Left ventricle myocardium inferior (tissue), 1 donor: ENCODE measurements around the gene NTM. TPM values are rescaled to one million over a fixed set of nuclear protein-coding genes. Genes with fewer than 3 reads are reported as not detected.

Experiments
- DNase-seq: peaks from one replicate; pipeline ENCODE4 v3.0.0-alpha.2; 2020
- H3K27ac ChIP-seq: fragments of 200-600 bp; replicated peaks from 2 replicates; pipeline ENCODE4 v1.8.0; 2021
- H3K27me3 ChIP-seq: fragments of 200-600 bp; 2 replicates; pipeline ENCODE4 v1.8.0; 2021; ENCODE audit warnings: low read depth
- H3K36me3 ChIP-seq: fragments of 200-600 bp; 2 replicates; pipeline ENCODE4 v1.8.0; 2021
- H3K4me1 ChIP-seq: fragments of 200-600 bp; 2 replicates; pipeline ENCODE4 v1.8.0; 2021
- H3K4me3 ChIP-seq: fragments of 200-600 bp; 2 replicates; pipeline ENCODE4 v1.8.0; 2021; ENCODE audit warnings: mild to moderate bottlenecking, moderate library complexity
- H3K9me3 ChIP-seq: fragments of 200-600 bp; replicated peaks from 2 replicates; pipeline ENCODE4 v1.8.0; 2021
- intact Hi-C: fragments of 100-400 bp; cut with micrococcal nuclease; formaldehyde crosslinking; loops from one replicate; pipeline ENCODE4 v1.11.0; 2022
- total RNA-seq: library from RNA; stranded (reverse); fragmentation: NEBNext Ultra II Directional; extraction: Animal tissue kit (Norgen Biotek cat#: 25700); gene quantifications from one replicate; pipeline ENCODE4 v1.2.1, GENCODE V29; 2021
- TF ChIP-seq, protein P1 (sequence below): fragments of 200-600 bp; IDR thresholded peaks from 2 replicates; pipeline ENCODE4 v1.8.0; 2021; ENCODE audit warnings: antibody characterized with exemption, mild to moderate bottlenecking, borderline replicate concordance
- donor health status: DM: no; HTN: yes; CAD: no; lungs with severe emphysema.

NTM gene
- total RNA-seq, 1 donor from 2014 or later: 1.0 TPM

DNA sequence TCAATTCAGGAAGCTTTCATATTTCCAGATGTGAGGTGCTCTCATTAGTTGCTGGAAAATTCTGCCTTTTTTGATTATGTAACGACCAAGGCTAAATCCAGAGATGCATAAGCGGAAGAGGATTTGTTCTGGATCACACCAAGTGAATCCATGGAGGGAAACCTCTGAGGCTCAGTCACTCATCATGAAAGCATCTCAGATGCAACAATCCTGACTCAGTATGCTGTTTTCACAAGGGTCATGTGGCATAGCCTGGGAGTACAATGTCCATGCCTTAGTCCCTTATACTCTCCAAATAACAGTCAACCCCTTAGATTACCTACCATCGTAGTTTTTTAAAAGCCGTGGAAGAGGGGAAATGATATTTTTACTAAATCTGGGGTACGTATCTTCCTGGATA lies 445.6 kb downstream of the NTM start:
- H3K9me3 ChIP-seq: no peaks in the 10 kb centered on the region
- H3K4me1 ChIP-seq: no peaks in the 10 kb centered on the region
- H3K27me3 ChIP-seq: peaks cover 86% of the 10 kb centered on the region
- H3K4me3 ChIP-seq: no peak overlapping the region
- no peak overlapping the region for H3K27ac ChIP-seq
- intact Hi-C loops: no loop called here
- no peak for DNase-seq
- no peaks in the 10 kb centered on the region for H3K36me3 ChIP-seq
- TF ChIP-seq, protein P1, sequence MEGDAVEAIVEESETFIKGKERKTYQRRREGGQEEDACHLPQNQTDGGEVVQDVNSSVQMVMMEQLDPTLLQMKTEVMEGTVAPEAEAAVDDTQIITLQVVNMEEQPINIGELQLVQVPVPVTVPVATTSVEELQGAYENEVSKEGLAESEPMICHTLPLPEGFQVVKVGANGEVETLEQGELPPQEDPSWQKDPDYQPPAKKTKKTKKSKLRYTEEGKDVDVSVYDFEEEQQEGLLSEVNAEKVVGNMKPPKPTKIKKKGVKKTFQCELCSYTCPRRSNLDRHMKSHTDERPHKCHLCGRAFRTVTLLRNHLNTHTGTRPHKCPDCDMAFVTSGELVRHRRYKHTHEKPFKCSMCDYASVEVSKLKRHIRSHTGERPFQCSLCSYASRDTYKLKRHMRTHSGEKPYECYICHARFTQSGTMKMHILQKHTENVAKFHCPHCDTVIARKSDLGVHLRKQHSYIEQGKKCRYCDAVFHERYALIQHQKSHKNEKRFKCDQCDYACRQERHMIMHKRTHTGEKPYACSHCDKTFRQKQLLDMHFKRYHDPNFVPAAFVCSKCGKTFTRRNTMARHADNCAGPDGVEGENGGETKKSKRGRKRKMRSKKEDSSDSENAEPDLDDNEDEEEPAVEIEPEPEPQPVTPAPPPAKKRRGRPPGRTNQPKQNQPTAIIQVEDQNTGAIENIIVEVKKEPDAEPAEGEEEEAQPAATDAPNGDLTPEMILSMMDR: no peak

DNA sequence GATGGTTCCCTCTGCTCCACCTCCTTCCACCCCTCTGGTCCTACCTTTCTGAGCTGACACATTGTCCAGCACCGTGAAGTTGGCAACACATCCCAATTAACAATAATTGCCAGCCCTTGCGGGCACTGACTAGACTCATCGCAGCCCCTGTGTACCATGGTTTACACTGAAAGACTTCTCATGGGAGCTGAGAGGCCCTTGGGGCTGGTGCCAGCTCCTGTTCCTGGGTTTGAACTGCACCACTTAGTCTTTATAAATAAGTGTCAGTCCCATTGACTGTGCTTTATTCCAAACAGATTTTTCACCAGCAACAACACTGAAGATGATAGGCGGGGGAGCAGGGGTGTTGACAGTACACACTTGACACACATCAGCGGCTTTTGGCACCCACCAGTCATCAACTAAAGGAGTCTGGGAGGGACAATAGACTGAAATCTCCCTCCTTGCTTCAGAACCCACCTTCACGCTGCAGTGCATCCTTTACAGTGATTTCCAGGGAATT lies 447.3 kb downstream of the NTM start:
- H3K27me3 ChIP-seq: peaks cover 87% of the 10 kb centered on the region
- intact Hi-C loops: no loop called here
- no peak for DNase-seq
- H3K4me3 ChIP-seq: no peak overlapping the region
- no peaks in the 10 kb centered on the region for H3K36me3 ChIP-seq
- H3K9me3 ChIP-seq: no peaks in the 10 kb centered on the region
- TF ChIP-seq, protein P1: no peak
- H3K27ac ChIP-seq: no peak overlapping the region
- H3K4me1 ChIP-seq: no peaks in the 10 kb centered on the region

DNA sequence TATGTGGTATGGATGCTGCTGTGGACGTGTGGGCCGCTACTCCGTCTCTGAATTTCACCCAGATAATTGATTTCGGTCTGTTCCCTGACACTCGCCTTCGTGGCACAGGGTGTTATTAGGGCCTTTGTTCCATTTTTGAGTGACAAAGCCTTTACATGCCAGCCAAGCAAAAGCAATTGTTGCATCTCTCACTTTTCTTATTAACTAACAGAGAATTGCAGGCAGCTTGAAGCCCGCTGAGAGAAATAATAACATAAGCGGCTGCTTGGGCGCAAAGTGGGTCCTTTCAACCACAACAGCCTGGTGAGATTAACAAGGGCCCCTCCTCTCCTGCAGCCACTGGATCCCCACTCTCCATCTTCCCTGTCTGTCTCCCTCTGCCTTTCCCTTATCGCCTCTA lies 449.4 kb downstream of the NTM start:
- intact Hi-C loops: no loop called here
- TF ChIP-seq, protein P1: no peak
- DNase-seq: no peak

DNA sequence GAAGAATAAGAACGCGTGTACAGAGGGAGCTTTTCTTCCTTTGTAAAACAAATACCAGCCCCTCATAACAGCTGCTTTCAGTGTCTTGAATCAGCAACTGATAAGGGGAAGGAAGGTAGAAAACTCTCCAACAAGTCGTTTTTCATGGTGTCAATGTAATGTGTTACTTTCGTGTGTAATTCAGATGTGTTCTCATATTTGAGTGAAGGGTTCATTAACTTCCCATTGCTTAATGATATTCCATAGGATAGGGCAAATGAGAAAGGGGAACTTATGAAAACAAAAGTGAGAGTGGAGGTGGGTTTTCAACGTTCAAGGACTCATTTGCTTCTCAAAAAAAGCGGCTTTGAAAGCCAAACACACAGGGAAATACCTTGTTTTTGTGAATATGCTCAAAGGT lies 452.1 kb downstream of the NTM start:
- no peak overlapping the region for H3K27ac ChIP-seq
- intact Hi-C loops: no loop called here
- H3K36me3 ChIP-seq: no peaks in the 10 kb centered on the region
- TF ChIP-seq, protein P1: no peak
- H3K27me3 ChIP-seq: peaks cover 92% of the 10 kb centered on the region
- H3K4me1 ChIP-seq: no peaks in the 10 kb centered on the region
- H3K4me3 ChIP-seq: no peak overlapping the region
- no peaks in the 10 kb centered on the region for H3K9me3 ChIP-seq
- DNase-seq: no peak

More for the DNA sequence above, 449.4 kb downstream of the NTM start:
- Histone ChIP-seq H3K36me3 (no peaks in the 10 kb centered on the region), H3K4me3 (no peak overlapping the region), H3K9me3 (no peaks in the 10 kb centered on the region), H3K27ac (no peak overlapping the region), H3K4me1 (no peaks in the 10 kb centered on the region), H3K27me3 (peaks cover 96% of the 10 kb centered on the region)

DNA sequence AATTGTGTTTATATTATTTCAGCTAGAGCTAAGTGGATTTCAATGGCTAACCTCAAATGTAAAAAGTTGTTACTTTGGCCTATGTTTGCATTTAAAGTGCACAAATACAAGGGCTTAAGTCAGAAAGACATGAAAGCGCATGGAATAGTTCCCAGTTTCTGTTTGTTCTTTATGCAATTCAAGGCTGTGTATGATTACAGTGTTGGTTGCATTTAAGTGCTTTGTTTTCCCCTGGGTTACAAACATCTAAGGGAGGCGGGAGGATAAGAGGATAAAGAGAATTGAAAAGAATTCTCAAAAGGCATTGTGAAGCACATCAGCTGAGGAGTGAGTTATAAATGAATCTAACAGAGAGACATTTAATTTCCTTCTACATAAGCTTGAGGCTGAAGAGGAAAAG lies 453.4 kb downstream of the NTM start:
- Histone ChIP-seq H3K9me3 (no peaks in the 10 kb centered on the region), H3K4me3 (no peak overlapping the region), H3K4me1 (no peaks in the 10 kb centered on the region), H3K36me3 (no peaks in the 10 kb centered on the region), H3K27ac (no peak overlapping the region), H3K27me3 (peaks cover 79% of the 10 kb centered on the region)
- intact Hi-C loops: no loop called here
- TF ChIP-seq, protein P1: no peak
- DNase-seq: no peak
